Measurements from ENCODE around the gene CCDC167.

DNA sequence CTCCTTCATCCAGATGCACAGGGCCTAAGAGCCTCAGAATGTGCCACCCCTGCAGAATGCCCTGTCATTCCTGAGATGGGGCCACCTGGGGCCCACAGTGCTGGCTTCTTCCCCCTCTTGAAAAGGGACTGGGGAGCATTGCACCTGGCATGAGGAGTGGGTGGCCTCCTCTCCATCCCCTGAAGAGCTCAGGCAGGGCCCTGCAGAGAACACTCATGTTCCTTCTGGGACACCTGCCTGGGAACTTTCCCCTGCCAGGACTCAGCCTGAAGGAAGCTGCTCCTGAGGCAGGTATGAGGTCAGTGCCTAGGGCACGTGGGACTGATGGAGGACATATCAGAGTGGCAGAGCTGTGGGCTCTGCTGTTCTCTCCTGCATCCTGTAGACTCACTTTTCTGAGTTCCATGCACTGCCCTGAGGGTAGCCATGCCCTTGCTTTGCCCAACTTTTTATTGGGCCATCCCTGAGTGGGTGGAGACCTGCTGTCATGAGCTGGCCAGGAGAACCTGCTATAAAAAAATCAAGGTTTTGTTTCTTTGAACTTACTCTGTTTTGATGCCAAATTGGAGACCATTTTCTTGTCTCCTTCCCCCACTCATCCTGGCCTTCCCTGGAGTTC, 19.5 kb downstream of the CCDC167 start:
- TF ChIP-seq, protein P1, sequence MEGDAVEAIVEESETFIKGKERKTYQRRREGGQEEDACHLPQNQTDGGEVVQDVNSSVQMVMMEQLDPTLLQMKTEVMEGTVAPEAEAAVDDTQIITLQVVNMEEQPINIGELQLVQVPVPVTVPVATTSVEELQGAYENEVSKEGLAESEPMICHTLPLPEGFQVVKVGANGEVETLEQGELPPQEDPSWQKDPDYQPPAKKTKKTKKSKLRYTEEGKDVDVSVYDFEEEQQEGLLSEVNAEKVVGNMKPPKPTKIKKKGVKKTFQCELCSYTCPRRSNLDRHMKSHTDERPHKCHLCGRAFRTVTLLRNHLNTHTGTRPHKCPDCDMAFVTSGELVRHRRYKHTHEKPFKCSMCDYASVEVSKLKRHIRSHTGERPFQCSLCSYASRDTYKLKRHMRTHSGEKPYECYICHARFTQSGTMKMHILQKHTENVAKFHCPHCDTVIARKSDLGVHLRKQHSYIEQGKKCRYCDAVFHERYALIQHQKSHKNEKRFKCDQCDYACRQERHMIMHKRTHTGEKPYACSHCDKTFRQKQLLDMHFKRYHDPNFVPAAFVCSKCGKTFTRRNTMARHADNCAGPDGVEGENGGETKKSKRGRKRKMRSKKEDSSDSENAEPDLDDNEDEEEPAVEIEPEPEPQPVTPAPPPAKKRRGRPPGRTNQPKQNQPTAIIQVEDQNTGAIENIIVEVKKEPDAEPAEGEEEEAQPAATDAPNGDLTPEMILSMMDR (IDR thresholded peaks at IDR 0.05; ENCODE audit: insufficient read depth, low read length): no peak
- TF ChIP-seq POLR2AphosphoS5 (IDR thresholded peaks at IDR 0.05; ENCODE audit: low read depth) (no peak), SPI1 (IDR thresholded peaks at IDR 0.05; ENCODE audit: borderline replicate concordance, low read depth) (no peak)
- TF ChIP-seq, protein P2, sequence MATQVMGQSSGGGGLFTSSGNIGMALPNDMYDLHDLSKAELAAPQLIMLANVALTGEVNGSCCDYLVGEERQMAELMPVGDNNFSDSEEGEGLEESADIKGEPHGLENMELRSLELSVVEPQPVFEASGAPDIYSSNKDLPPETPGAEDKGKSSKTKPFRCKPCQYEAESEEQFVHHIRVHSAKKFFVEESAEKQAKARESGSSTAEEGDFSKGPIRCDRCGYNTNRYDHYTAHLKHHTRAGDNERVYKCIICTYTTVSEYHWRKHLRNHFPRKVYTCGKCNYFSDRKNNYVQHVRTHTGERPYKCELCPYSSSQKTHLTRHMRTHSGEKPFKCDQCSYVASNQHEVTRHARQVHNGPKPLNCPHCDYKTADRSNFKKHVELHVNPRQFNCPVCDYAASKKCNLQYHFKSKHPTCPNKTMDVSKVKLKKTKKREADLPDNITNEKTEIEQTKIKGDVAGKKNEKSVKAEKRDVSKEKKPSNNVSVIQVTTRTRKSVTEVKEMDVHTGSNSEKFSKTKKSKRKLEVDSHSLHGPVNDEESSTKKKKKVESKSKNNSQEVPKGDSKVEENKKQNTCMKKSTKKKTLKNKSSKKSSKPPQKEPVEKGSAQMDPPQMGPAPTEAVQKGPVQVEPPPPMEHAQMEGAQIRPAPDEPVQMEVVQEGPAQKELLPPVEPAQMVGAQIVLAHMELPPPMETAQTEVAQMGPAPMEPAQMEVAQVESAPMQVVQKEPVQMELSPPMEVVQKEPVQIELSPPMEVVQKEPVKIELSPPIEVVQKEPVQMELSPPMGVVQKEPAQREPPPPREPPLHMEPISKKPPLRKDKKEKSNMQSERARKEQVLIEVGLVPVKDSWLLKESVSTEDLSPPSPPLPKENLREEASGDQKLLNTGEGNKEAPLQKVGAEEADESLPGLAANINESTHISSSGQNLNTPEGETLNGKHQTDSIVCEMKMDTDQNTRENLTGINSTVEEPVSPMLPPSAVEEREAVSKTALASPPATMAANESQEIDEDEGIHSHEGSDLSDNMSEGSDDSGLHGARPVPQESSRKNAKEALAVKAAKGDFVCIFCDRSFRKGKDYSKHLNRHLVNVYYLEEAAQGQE (IDR thresholded peaks at IDR 0.05; ENCODE audit: insufficient replicate concordance, low read depth): no peak

Measured in HL-60 (cell line).